Astrocyte (in vitro differentiated cells and primary cell): Measurements from ENCODE around the gene MAP3K4. TPM values are rescaled to one million over a fixed set of nuclear protein-coding genes. Genes with fewer than 3 reads are reported as not detected.

Experiments used
- DNase-seq: peaks from one replicate; pipeline ENCODE4 v3.0.0-alpha.2; 2010; ENCODE audit warnings: low read depth
- FAIRE-seq: peaks from 2 replicates; lab custom pipeline; 2011; peaks lifted over from hg19 to GRCh38; lab: Jason Lieb, UNC
- H2AFZ ChIP-seq: 2 replicates; pipeline ENCODE4 v1.6.0; 2012; ENCODE audit warnings: low read depth, low read length, inconsistent platforms
- H3K27ac ChIP-seq: 2 replicates; pipeline ENCODE4 v1.5.1; 2011; ENCODE audit warnings: low read depth, low read length, inconsistent platforms
- H3K27me3 ChIP-seq: 2 replicates; pipeline ENCODE4 v1.6.0; 2011; ENCODE audit warnings: low read length, inconsistent platforms; ENCODE audit not compliant: insufficient read depth
- H3K36me3 ChIP-seq: 2 replicates; pipeline ENCODE4 v1.5.1; 2011; ENCODE audit warnings: low read length, inconsistent platforms; ENCODE audit not compliant: insufficient read depth
- H3K4me1 ChIP-seq: 2 replicates; pipeline ENCODE4 v1.5.1; 2011; ENCODE audit warnings: low read length, inconsistent platforms; ENCODE audit not compliant: insufficient read depth
- H3K4me2 ChIP-seq: 2 replicates; pipeline ENCODE4 v1.6.0; 2012; ENCODE audit warnings: low read length, inconsistent platforms
- H3K4me3 ChIP-seq: 2 replicates; pipeline ENCODE4 v1.5.1; 2011; ENCODE audit warnings: low read depth, mild to moderate bottlenecking, low read length, inconsistent platforms; ENCODE audit not compliant: insufficient read depth
- H3K79me2 ChIP-seq: 2 replicates; pipeline ENCODE4 v1.6.0; 2012; ENCODE audit warnings: mild to moderate bottlenecking, low read length, inconsistent platforms; ENCODE audit not compliant: insufficient read depth
- H3K9ac ChIP-seq: 2 replicates; pipeline ENCODE4 v1.6.0; 2012; ENCODE audit warnings: mild to moderate bottlenecking, low read length, inconsistent platforms
- H3K9me3 ChIP-seq: 2 replicates; pipeline ENCODE4 v1.5.1; 2012; ENCODE audit warnings: low read depth, mild to moderate bottlenecking, low read length, inconsistent platforms; ENCODE audit not compliant: insufficient read depth
- H4K20me1 ChIP-seq: 2 replicates; pipeline ENCODE4 v1.6.0; 2012; ENCODE audit warnings: low read length, inconsistent platforms; ENCODE audit not compliant: insufficient read depth
- H3K27ac Mint-ChIP-seq: one replicate; pipeline ENCODE4 v1.8.0; 2021; ENCODE audit warnings: mild to moderate bottlenecking, mixed read lengths; ENCODE audit not compliant: unreplicated experiment
- H3K27me3 Mint-ChIP-seq: one replicate; pipeline ENCODE4 v1.8.0; 2021; ENCODE audit warnings: low read depth, mixed read lengths; ENCODE audit not compliant: unreplicated experiment
- H3K36me3 Mint-ChIP-seq: one replicate; pipeline ENCODE4 v1.8.0; 2021; ENCODE audit warnings: low read depth, mixed read lengths; ENCODE audit not compliant: unreplicated experiment
- H3K4me1 Mint-ChIP-seq: one replicate; pipeline ENCODE4 v1.8.0; 2021; ENCODE audit warnings: low read depth, mixed read lengths; ENCODE audit not compliant: unreplicated experiment
- H3K4me3 Mint-ChIP-seq: one replicate; pipeline ENCODE4 v1.8.0; 2021; ENCODE audit warnings: mild to moderate bottlenecking, moderate library complexity, mixed read lengths; ENCODE audit not compliant: unreplicated experiment
- H3K9me3 Mint-ChIP-seq: one replicate; pipeline ENCODE4 v1.8.0; 2021; ENCODE audit warnings: mild to moderate bottlenecking, mixed read lengths; ENCODE audit not compliant: unreplicated experiment
- EZH2 ChIP-seq: IDR thresholded peaks from 2 replicates; pipeline ENCODE4 v1.6.1; 2012; ENCODE audit warnings: mild to moderate bottlenecking, low read length, inconsistent platforms; ENCODE audit not compliant: insufficient read depth
- total RNA-seq: library from RNA; stranded (reverse); gene quantifications from 2 replicates; pipeline ENCODE4 v1.2.1, GENCODE V29; 2021
- TF ChIP-seq, protein P1 (sequence below): IDR thresholded peaks from 2 replicates; pipeline ENCODE4 v1.5.1; 2011; ENCODE audit warnings: low read depth, mild to moderate bottlenecking, inconsistent platforms, low read length, moderate library complexity; ENCODE audit not compliant: insufficient read depth

The MAP3K4 gene
- total RNA-seq, 1 donor from 2014 or later = 22.1 TPM

DNA sequence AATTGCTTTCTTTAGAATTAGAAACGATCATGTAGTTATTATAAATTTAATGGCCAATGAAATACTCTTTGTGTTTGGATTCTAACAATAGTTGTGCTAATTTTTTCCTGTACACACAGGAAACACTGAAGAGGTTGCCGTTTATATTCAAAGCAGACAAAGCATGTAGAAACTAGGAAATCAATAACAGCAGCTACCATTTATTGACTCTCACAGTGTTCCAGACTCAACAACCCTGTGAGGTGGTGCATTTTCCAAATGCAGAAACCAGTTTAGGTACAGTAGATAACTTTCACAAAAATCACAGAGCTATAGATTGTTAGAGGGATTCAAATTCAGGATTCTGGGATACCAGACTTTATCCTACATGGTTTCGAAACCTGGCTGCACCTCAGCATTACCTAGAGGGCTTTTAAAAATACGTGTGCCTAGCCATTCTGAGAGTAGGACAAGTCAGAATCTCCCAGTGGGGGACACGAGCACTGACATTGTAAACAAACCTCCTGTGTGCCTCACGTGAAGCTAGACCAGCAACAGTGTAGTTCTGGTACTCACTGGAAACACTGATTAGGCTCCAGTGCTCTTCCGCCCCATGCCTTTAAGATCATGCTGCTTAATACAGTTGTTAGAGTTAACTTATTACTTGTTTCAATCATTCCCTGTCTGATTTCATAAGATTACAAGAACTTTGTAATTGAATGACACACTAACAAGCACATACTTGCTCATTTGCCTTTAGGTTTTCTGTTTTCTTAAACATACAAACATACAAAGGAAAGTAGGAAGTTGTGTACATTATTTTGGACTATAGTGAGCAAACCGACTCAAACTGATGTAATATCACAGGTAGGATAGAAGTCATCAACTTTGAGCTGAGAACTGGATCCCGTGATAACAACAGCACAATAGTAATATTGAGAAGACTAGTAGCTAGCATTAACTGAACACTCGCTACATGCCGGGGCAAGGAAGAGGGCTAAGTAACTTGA lies 65.8 kb downstream of the MAP3K4 start:
- Histone ChIP-seq H3K27me3 (no peaks in the 10 kb centered on the region), H2AFZ (no peak overlapping the region), H3K4me2 (no peak overlapping the region), H3K4me3 (no peak overlapping the region), H3K9ac (no peak overlapping the region), H3K79me2 (peaks cover 21% of the 10 kb centered on the region), H3K36me3 (peaks cover 3% of the 10 kb centered on the region), H3K27ac (no peak overlapping the region), H3K4me1 (no peaks in the 10 kb centered on the region), H3K9me3 (no peaks in the 10 kb centered on the region), H4K20me1 (no peaks in the 10 kb centered on the region)
- DNase-seq = no peak
- TF ChIP-seq EZH2 = no peak
- TF ChIP-seq, protein P1, sequence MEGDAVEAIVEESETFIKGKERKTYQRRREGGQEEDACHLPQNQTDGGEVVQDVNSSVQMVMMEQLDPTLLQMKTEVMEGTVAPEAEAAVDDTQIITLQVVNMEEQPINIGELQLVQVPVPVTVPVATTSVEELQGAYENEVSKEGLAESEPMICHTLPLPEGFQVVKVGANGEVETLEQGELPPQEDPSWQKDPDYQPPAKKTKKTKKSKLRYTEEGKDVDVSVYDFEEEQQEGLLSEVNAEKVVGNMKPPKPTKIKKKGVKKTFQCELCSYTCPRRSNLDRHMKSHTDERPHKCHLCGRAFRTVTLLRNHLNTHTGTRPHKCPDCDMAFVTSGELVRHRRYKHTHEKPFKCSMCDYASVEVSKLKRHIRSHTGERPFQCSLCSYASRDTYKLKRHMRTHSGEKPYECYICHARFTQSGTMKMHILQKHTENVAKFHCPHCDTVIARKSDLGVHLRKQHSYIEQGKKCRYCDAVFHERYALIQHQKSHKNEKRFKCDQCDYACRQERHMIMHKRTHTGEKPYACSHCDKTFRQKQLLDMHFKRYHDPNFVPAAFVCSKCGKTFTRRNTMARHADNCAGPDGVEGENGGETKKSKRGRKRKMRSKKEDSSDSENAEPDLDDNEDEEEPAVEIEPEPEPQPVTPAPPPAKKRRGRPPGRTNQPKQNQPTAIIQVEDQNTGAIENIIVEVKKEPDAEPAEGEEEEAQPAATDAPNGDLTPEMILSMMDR = no peak
- H3K4me3 Mint-ChIP-seq = no peak overlapping the region
- no peaks in the 10 kb centered on the region for H3K9me3 Mint-ChIP-seq
- no peaks in the 10 kb centered on the region for H3K27me3 Mint-ChIP-seq
- no peak overlapping the region for H3K27ac Mint-ChIP-seq
- H3K36me3 Mint-ChIP-seq = no peaks in the 10 kb centered on the region
- peak; percentile 50 for FAIRE-seq
- H3K4me1 Mint-ChIP-seq = no peaks in the 10 kb centered on the region

DNA sequence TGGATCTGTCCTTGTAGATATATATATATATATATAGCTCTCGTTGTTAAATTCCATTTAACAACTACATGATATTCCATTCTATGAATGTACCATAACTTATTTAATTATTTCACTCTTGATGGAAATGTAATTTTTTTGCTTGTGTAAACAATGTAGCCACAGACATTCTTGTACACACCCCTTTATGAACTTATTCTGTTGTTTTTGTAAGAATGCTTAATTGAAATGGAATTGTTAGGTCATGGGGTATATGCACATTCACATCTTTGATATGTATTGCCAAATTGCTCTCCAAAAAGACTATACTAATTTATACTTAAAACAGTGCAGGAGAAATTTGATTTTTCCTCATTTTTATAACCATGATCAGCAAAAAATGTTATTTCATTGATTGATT lies 67.2 kb downstream of the MAP3K4 start:
- H4K20me1 ChIP-seq = no peaks in the 10 kb centered on the region
- no peak overlapping the region for H3K9ac ChIP-seq
- Mint-ChIP-seq H3K27ac (no peak overlapping the region), H3K27me3 (no peaks in the 10 kb centered on the region), H3K36me3 (no peaks in the 10 kb centered on the region), H3K4me3 (no peak overlapping the region), H3K4me1 (no peaks in the 10 kb centered on the region), H3K9me3 (no peaks in the 10 kb centered on the region)
- no peak for FAIRE-seq
- H3K4me2 ChIP-seq = no peak overlapping the region
- no peaks in the 10 kb centered on the region for H3K4me1 ChIP-seq
- H3K27ac ChIP-seq = no peak overlapping the region
- TF ChIP-seq EZH2 = no peak
- TF ChIP-seq, protein P1 = no peak
- DNase-seq = peak; percentile 54
- peaks cover 3% of the 10 kb centered on the region for H3K36me3 ChIP-seq
- H3K27me3 ChIP-seq = no peaks in the 10 kb centered on the region
- no peak overlapping the region for H2AFZ ChIP-seq
- no peaks in the 10 kb centered on the region for H3K9me3 ChIP-seq
- peaks cover 30% of the 10 kb centered on the region for H3K79me2 ChIP-seq
- no peak overlapping the region for H3K4me3 ChIP-seq

DNA sequence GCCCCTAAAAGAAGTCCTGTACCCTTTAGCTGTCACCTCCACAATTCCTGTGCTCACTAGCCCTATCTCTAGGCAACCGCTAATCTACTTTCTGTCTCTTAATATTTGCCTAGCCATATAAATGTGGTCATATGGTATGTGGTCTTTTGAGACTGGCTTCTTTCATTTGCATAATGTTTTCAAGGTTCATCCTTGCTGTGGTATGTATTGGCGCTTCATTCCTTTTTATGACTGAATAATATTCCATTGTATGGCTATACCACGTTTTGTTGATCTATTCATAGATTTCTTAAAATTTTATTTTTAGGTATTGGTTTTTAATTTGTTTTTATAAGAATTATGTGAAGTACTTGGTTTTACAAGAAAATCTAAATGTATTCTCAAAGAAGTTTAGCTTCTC lies 70.0 kb downstream of the MAP3K4 start:
- Histone ChIP-seq H3K27me3 (no peaks in the 10 kb centered on the region), H3K4me3 (no peak overlapping the region), H3K9ac (no peak overlapping the region), H3K4me1 (no peaks in the 10 kb centered on the region), H3K79me2 (peaks cover 37% of the 10 kb centered on the region), H3K36me3 (peaks cover 3% of the 10 kb centered on the region), H2AFZ (no peak overlapping the region), H3K27ac (no peak overlapping the region), H3K4me2 (no peak overlapping the region), H4K20me1 (no peaks in the 10 kb centered on the region), H3K9me3 (no peaks in the 10 kb centered on the region)
- H3K36me3 Mint-ChIP-seq = peaks cover 3% of the 10 kb centered on the region
- no peak overlapping the region for H3K4me3 Mint-ChIP-seq
- H3K4me1 Mint-ChIP-seq = no peaks in the 10 kb centered on the region
- no peaks in the 10 kb centered on the region for H3K9me3 Mint-ChIP-seq
- no peak for DNase-seq
- H3K27ac Mint-ChIP-seq = no peak overlapping the region
- H3K27me3 Mint-ChIP-seq = no peaks in the 10 kb centered on the region
- no peak for FAIRE-seq
- TF ChIP-seq, protein P1 = no peak
- TF ChIP-seq EZH2 = no peak
